HG02642 (cell line): Measurements from ENCODE around the gene SMPDL3B.
A peak's percentile ranks its signal among the peaks of the same experiment; 100 is the strongest.

Experiments used
- ATAC-seq: cut with Tn5 transposase; IDR thresholded peaks from one replicate; pipeline ENCODE4 v1.9.1; 2021; ENCODE audit warnings: mild to moderate bottlenecking; ENCODE audit not compliant: unreplicated experiment, poor library complexity

Gene SMPDL3B

GRCh38 chr1:27940297-27940696, 5.5 kb downstream of the SMPDL3B start:
- no peak for ATAC-seq

DNA sequence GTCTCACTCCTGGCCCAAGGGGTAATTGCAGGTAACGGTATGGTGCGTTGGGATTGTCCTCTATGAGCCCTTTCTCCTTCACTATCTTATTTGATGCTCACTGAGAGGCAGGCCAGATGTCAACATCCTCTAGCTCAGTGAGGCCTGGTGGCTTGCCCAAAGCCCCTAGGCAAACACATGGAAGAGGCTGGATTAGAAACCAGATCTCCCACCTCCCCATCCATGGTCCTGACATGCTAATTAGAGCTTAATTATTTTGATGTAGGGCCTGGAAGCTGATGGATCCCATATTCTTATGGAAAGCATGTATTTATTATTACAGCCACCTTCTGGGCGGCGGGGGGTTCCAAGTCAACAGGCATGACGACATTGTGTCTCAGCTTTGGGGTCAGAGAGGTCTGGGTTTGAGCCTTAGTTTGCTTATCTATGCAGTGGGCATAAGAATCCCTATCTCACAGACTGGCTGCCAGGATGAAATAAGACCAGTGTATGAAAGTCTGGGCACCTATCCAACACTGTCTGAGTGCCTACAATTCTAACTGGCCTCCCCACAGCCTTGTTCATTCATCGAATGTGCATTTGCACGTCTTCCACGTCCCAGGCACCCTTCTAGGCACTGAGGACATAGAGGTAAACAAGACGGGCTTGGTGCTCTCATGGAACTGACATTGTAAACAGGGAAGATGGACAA, 6.2 kb downstream of the SMPDL3B start:
- ATAC-seq, result no peak

- ATAC-seq, result no peak
These were observed 7.1 kb downstream of the SMPDL3B start for GRCh38 chr1:27941671-27942540.

- no peak for ATAC-seq
These were observed 10.2 kb downstream of the SMPDL3B start for GRCh38 chr1:27945020-27945419.

DNA sequence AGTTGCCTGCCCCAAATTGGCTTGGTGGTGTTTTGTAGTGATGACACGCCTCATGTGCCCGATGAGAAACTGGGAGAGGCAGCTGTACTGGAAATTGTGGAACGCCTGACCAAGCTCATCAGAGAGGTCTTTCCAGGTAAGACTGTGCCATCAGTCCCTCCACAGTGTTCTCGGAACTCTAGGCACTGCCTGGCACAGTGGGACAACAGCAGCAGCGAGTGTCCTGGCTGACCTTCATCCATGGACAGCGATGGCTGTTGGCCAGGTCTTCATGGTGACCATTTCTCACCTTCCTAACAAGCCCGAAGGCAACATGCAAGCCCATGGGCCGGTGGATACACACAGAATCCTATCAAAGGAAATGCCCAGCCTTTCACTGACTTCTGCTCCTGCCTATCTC, 14.2 kb downstream of the SMPDL3B start:
- no peak for ATAC-seq

GRCh38 chr1:27951396-27951795, 16.6 kb downstream of the SMPDL3B start:
- no peak for ATAC-seq

DNA sequence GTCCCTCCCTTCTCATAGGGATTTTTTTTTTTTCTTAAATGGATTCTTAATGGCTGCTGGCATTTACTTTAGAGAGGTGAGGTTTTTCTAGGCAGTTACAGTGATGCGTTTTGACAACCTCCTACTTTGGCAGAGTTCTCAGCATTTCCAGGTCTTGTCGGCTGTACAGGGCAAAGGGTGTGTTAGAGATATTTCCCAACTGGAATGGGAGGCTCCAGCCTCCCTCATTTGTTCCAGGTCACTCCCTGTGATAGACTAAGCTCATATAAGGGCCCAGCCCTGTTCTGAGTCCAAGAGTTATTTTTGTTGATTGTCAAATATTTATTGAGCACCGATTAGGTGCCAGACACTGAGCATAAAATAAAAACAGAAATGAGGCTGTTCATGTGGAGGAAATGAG, 17.3 kb downstream of the SMPDL3B start:
- no peak for ATAC-seq

DNA sequence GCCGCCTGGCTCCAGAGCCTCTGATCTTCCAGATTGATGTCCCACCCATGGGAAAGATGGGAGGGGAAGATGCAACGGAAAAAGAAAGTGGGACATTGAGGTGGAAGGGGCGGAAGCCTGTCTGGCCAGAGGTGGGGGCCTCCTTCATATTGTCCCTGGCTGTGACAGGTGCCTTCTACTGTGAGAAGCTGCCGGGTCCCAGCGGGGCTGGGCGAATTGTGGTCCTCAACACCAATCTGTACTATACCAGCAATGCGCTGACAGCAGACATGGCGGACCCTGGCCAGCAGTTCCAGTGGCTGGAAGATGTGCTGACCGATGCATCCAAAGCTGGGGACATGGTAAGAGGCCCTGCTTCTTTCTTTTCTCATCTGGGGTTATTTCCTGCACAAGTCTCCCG, 19.4 kb downstream of the SMPDL3B start:
- ATAC-seq, result no peak

- no peak for ATAC-seq
These were observed 20.3 kb downstream of the SMPDL3B start for GRCh38 chr1:27955076-27955475.

- no peak for ATAC-seq
These were observed 22.0 kb downstream of the SMPDL3B start for GRCh38 chr1:27956761-27957160.

DNA sequence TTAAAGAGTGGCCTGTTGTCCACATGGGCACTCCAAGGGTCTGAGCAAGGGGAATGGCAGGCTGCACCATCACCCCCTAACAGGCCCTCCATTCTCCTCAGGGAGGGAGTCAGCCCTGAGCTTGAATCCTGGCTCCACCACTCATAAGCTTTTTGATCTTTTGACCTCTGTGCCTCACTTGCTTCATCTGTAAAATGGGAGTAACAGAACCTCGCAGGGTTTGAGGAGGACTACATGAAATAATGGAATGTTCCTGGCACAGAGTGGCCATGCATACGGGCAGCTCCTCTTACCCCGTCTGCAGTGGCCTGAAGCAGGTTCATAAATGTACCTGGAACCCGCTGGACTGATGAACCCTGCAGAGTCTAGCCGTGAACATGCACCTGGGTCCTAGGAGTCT, 22.9 kb downstream of the SMPDL3B start:
- ATAC-seq, result no peak

DNA sequence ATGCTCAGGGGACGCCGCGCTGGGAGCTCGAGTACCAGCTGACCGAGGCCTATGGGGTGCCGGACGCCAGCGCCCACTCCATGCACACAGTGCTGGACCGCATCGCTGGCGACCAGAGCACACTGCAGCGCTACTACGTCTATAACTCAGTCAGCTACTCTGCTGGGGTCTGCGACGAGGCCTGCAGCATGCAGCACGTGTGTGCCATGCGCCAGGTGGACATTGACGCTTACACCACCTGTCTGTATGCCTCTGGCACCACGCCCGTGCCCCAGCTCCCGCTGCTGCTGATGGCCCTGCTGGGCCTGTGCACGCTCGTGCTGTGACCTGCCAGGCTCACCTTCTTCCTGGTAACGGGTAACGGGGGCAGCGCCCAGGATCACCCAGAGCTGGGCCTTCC, 23.7 kb downstream of the SMPDL3B start:
- ATAC-seq, result no peak

DNA sequence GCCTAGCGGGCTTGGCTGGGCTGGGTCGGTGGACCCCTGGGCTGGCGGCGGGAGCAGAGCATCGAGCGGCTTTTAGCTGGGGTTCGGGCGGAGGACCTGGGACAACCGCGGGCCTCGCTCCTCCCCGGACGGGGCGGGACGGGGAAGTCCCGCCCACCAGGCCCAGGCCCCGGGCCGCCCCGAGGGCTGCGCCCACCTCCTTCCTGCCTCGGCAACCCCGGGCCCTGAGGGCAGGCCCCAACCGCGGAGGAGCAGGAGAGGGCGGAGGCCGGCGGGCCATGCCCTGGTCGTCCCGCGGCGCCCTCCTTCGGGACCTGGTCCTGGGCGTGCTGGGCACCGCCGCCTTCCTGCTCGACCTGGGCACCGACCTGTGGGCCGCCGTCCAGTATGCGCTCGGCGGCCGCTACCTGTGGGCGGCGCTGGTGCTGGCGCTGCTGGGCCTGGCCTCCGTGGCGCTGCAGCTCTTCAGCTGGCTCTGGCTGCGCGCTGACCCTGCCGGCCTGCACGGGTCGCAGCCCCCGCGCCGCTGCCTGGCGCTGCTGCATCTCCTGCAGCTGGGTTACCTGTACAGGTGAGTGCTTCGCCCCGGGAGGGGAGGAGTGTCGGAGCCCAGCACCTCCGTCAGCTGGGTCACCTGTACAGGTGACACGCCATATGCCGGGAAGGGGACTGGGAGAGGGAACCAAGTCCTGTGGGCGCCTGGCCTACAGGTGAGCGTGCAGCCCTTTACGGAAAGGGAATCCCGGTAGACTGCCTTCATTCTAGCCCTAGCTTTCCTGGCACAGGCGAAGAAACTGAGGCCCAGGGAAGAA, 25.2 kb downstream of the SMPDL3B start, which contains the start of gene XKR8:
Gene XKR8 (plus strand): TSS at position 182 of the 812 bp plus-strand sequence. CDS start 97 bp downstream, at position 279.
- ATAC-seq, result peak; percentile 89

DNA sequence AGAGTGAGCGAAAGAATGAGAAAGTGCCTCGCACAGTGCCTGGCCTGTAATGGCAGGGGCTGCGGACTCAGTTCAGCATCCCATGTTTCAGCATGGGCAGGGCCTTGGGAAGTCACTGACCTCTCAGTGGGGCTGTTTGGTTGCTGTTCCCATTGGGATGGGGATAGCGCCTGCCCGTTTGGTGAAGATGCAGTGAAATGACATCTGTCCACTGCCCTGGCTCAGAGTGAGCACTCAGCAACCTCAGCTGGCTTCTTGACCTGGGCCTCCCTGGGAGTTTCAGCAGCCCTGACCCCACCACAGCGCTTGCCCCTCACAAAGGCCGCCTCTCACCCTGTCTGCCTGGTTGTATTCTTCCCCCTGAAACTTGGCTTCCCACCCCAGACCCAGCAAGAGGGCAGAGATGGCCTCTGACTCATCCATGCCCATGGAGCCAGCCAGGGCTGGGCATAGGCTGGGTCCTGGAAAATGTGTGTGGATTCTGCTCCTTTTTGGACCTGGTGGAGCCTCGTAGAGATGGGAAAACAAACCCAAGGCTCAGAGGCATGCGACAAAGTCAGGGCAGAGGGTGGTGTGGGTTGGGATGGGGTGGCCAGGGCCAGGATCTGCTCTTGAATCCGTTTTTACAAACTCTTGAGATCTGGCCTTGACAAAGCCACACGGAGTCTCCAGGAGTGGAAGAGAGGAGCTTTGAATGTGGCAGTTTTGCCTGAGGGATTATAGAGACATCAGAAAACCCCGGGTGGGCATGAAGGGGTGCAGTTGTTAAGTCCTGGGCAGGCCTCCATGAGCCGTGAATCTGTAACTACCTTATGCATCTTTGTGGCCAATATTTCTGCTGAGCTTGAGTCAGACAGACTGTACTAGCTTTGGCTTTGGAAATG, 26.2 kb downstream of the SMPDL3B start:
- no peak for ATAC-seq

- ATAC-seq, result no peak
These were observed 26.9 kb downstream of the SMPDL3B start for GRCh38 chr1:27961646-27962221.

GRCh38 chr1:27963393-27963792, 28.6 kb downstream of the SMPDL3B start:
- ATAC-seq, result no peak

DNA sequence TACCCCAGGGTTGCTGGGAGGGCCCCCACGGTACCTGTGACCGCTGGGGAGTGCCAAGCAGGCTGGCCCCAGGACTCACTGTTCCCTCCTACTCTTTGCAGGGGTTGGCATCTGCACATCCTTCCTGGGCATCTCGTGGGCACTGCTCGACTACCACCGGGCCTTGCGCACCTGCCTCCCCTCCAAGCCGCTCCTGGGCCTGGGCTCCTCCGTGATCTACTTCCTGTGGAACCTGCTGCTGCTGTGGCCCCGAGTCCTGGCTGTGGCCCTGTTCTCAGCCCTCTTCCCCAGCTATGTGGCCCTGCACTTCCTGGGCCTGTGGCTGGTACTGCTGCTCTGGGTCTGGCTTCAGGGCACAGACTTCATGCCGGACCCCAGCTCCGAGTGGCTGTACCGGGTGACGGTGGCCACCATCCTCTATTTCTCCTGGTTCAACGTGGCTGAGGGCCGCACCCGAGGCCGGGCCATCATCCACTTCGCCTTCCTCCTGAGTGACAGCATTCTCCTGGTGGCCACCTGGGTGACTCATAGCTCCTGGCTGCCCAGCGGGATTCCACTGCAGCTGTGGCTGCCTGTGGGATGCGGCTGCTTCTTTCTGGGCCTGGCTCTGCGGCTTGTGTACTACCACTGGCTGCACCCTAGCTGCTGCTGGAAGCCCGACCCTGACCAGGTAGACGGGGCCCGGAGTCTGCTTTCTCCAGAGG, 31.8 kb downstream of the SMPDL3B start:
- ATAC-seq, result no peak

DNA sequence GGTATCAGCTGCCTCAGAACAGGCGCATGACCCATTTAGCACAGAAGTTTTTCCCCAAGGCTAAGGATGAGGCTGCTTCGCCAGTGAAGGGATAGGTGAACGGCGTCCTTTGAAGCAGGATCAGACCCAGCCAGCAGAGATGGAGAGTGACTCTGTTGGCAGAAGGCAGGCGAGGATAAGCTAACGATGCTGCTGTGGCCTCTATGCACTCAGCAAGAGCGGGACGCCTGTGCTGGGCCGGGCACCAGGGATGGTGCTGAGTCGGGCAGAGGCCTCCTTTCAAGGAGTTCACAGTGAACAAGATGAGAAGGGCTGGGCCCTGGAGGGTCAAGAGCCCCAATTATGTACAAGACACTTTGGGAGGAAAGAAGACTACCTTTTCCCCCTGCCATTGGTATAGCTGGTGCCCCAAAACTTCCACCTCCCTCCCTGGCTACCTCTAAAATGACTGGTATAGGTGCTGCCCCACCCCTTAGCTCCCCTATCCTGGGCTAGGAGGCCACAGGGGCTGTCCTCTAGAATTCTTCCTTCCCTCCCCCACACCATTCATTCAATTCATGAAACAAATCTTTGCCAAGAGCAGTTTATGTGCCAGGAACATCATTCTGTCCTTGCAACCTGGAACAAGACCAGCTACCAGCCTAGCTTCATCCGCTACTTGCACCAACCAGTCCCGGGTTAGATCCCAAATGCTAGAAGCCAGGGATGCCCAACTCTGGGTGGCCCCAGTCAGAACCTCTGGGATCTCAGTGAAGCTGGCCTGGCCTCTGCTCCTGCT, 32.5 kb downstream of the SMPDL3B start:
- no peak for ATAC-seq
